Measurements from ENCODE around the gene SMAD2. TPM values are rescaled to one million over a fixed set of nuclear protein-coding genes. Genes with fewer than 3 reads are reported as not detected.

The SMAD2 gene
- total RNA-seq, 1 experiment from 2014 or later: 129 TPM

DNA sequence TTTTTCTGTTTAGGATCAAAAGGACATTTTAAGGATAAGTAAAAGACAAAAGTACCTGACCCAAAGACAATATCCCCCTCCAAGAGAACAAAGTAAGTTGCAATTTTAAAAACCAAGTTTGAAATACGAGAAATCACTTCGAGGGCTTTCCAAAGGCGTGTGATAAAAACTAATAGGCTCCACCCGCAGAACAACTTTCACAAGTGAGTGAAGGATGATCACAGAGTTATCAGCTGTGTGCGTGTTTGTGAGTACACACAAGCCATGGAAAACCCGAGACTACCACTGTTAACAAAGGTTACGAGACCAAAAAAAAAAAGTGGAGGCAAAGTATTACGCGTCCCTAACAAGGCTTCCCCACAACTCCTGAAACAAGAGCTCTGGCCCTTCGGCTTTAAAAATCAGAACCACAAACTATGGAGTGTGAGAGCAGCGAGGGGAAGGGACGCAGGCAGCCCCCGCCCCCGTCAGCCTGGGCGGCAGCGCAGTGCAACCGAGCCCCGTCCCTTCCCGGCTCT lies 719 bp downstream of the SMAD2 start:
- peaks cover 26% of the 10 kb centered on the region for H3K4me1 ChIP-seq (ENCODE audit: control insufficient read depth, insufficient read depth, low read length)
- DNase-seq (ENCODE audit: low read depth, low spot score) (no peak), ATAC-seq (no peak)
- in situ Hi-C loops (cut with HindIII; ENCODE audit: low pct_unique_long_range_greater_than_20kb, low sequenced_read_pairs): no loop called here
- TF ChIP-seq TCF7L2 (IDR thresholded peaks at IDR 0.05; ENCODE audit: low read depth, low read length) (no peak), SIN3A (IDR thresholded peaks at IDR 0.05; ENCODE audit: borderline replicate concordance, insufficient read depth, low read depth, low read length) (no peak)
- TF ChIP-seq, protein P1, sequence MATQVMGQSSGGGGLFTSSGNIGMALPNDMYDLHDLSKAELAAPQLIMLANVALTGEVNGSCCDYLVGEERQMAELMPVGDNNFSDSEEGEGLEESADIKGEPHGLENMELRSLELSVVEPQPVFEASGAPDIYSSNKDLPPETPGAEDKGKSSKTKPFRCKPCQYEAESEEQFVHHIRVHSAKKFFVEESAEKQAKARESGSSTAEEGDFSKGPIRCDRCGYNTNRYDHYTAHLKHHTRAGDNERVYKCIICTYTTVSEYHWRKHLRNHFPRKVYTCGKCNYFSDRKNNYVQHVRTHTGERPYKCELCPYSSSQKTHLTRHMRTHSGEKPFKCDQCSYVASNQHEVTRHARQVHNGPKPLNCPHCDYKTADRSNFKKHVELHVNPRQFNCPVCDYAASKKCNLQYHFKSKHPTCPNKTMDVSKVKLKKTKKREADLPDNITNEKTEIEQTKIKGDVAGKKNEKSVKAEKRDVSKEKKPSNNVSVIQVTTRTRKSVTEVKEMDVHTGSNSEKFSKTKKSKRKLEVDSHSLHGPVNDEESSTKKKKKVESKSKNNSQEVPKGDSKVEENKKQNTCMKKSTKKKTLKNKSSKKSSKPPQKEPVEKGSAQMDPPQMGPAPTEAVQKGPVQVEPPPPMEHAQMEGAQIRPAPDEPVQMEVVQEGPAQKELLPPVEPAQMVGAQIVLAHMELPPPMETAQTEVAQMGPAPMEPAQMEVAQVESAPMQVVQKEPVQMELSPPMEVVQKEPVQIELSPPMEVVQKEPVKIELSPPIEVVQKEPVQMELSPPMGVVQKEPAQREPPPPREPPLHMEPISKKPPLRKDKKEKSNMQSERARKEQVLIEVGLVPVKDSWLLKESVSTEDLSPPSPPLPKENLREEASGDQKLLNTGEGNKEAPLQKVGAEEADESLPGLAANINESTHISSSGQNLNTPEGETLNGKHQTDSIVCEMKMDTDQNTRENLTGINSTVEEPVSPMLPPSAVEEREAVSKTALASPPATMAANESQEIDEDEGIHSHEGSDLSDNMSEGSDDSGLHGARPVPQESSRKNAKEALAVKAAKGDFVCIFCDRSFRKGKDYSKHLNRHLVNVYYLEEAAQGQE (IDR thresholded peaks at IDR 0.05; ENCODE audit: insufficient read depth in 1 of 2, low read depth in 2 of 2, low read length in 1 of 2): no peak
- TF ChIP-seq, protein P2, sequence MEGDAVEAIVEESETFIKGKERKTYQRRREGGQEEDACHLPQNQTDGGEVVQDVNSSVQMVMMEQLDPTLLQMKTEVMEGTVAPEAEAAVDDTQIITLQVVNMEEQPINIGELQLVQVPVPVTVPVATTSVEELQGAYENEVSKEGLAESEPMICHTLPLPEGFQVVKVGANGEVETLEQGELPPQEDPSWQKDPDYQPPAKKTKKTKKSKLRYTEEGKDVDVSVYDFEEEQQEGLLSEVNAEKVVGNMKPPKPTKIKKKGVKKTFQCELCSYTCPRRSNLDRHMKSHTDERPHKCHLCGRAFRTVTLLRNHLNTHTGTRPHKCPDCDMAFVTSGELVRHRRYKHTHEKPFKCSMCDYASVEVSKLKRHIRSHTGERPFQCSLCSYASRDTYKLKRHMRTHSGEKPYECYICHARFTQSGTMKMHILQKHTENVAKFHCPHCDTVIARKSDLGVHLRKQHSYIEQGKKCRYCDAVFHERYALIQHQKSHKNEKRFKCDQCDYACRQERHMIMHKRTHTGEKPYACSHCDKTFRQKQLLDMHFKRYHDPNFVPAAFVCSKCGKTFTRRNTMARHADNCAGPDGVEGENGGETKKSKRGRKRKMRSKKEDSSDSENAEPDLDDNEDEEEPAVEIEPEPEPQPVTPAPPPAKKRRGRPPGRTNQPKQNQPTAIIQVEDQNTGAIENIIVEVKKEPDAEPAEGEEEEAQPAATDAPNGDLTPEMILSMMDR (IDR thresholded peaks at IDR 0.05): no peak
- ChIA-PET CTCF (interaction anchor here (0.7 kb wide), 1 partner anchor 73 kb away, joined by 3 read pairs; no protein-coding TSS in a partner anchor), POLR2A (interaction anchor here (0.6 to 0.7 kb wide), 2 partner anchors 61 to 326 kb away, joined by 3 to 9 read pairs; no protein-coding TSS in a partner anchor)
- H3K4me3 ChIP-seq (ENCODE audit: low read depth in 2 of 2, low read length in 2 of 2): peak overlapping the region; percentile 65 to 86
- intact Hi-C loops (cut with micrococcal nuclease; ENCODE audit: unreplicated experiment): no loop called here
- H3K9me3 ChIP-seq (ENCODE audit: control insufficient read depth, insufficient read depth, low read depth, low read length): no peaks in the 10 kb centered on the region
- BruUV-seq (replicated peaks): no TSS peak
- no peaks in the 10 kb centered on the region for H3K27me3 ChIP-seq (ENCODE audit: control insufficient read depth, insufficient read depth, low read length)
- peaks cover 3% of the 10 kb centered on the region; the same call in 1 of the 2 replicates for H3K36me3 ChIP-seq (ENCODE audit: control insufficient read depth, insufficient read depth, low read length)
- peak overlapping the region; percentile 88 for H3K27ac ChIP-seq (ENCODE audit: low read length)

GRCh38 chr18:47928466-47928865 lies 2.0 kb downstream of the SMAD2 start:
- TF ChIP-seq TCF7L2 (IDR thresholded peaks at IDR 0.05; ENCODE audit: low read depth, low read length) (no peak), POLR2AphosphoS5 (IDR thresholded peaks at IDR 0.05; ENCODE audit: low read depth, low read length) (no peak), SIN3A (IDR thresholded peaks at IDR 0.05; ENCODE audit: borderline replicate concordance, insufficient read depth, low read depth, low read length) (no peak)
- TF ChIP-seq, protein P1 (IDR thresholded peaks at IDR 0.05; ENCODE audit: insufficient read depth in 1 of 2, low read depth in 2 of 2, low read length in 1 of 2): no peak
- TF ChIP-seq, protein P2 (IDR thresholded peaks at IDR 0.05): no peak
- Histone ChIP-seq H3K4me3 (ENCODE audit: low read depth in 2 of 2, low read length in 2 of 2) (peak overlapping the region; percentile 65 to 86; a peak in 3 of 4 replicates), H3K27ac (ENCODE audit: low read length) (peak overlapping the region; percentile 88; the same call in 1 of the 2 replicates), H3K9me3 (ENCODE audit: control insufficient read depth, insufficient read depth, low read depth, low read length) (no peaks in the 10 kb centered on the region), H3K4me1 (ENCODE audit: control insufficient read depth, insufficient read depth, low read length) (peaks cover 26% of the 10 kb centered on the region), H3K36me3 (ENCODE audit: control insufficient read depth, insufficient read depth, low read length) (peaks cover 3% of the 10 kb centered on the region; the same call in 1 of the 2 replicates), H3K27me3 (ENCODE audit: control insufficient read depth, insufficient read depth, low read length) (no peaks in the 10 kb centered on the region)
- DNase-seq (ENCODE audit: low read depth, low spot score) (no peak), ATAC-seq (no peak)
- POLR2A ChIA-PET: no interaction called here
- intact Hi-C loops (cut with micrococcal nuclease; ENCODE audit: unreplicated experiment): no loop called here
- in situ Hi-C loops (cut with HindIII; ENCODE audit: low pct_unique_long_range_greater_than_20kb, low sequenced_read_pairs): no loop called here
- no TSS peak for BruUV-seq (replicated peaks)
- CTCF ChIA-PET: no interaction called here
